ENCODE data around the gene NMT1. TPM values are rescaled to one million over a fixed set of nuclear protein-coding genes. Genes with fewer than 3 reads are reported as not detected.

NMT1 gene
- polyA plus RNA-seq, 1 of the 3 experiments (the other 2 are of a cell fraction) = 30.1 TPM

GRCh38 chr17:45149037-45149668 lies 88.0 kb downstream of the NMT1 start:
- ChIA-PET CTCF (interaction anchor here (0.7 to 10.6 kb wide), 42 partner anchors 8 to 375 kb away, joined by 3 to 209 read pairs (median 4); partner anchors contain the start of genes ACBD4, HEXIM2, MAP3K14 and PLCD3), POLR2A (interaction anchor here (0.5 to 6.1 kb wide), 30 partner anchors 11 to 645 kb away, joined by 3 to 210 read pairs (median 4); partner anchors contain the start of genes ACBD4, FMNL1, HEXIM2 and NMT1)
- Histone ChIP-seq H4K20me1 (ENCODE audit: insufficient read depth) (peaks cover 28% of the 10 kb centered on the region), H3K4me3 (ENCODE audit: low read depth in 2 of 2, low read length in 1 of 2) (peak overlapping the region; percentile 85 to 99), H3K4me2 (peak overlapping the region; percentile 98), H3K9ac (peak overlapping the region; percentile 82), H3F3A (replicated peaks; ENCODE audit: insufficient read depth) (peaks cover 56% of the 10 kb centered on the region), H3K79me2 (ENCODE audit: insufficient read depth) (peaks cover 63% of the 10 kb centered on the region), H3K4me1 (ENCODE audit: control insufficient read depth in 1 of 2, insufficient read depth in 2 of 2, low read depth in 1 of 2, low read length in 1 of 2) (peaks cover 17 to 25% of the 10 kb centered on the region in 2 experiments; a peak in 3 of 4 replicates), H3K9me3 (no peaks in the 10 kb centered on the region), H3K36me3 (replicated peaks in 1 of 2; ENCODE audit: control insufficient read depth in 1 of 2, insufficient read depth in 2 of 2, low read length in 1 of 2) (peaks cover 0 to 15% of the 10 kb centered on the region in 2 experiments), H3K27ac (ENCODE audit: low read depth in 2 of 2, low read length in 1 of 2) (peak overlapping the region; percentile 81 to 94), H3K27me3 (ENCODE audit: insufficient read depth) (no peaks in the 10 kb centered on the region), H3K9me2 (no peaks in the 10 kb centered on the region), H2AFZ (ENCODE audit: low read depth) (no peak overlapping the region)
- 3% methylated on average over 25 of the region's 32 CpGs for WGBS (ENCODE audit: low lambda C conversion rate)
- DNase-seq = peak; percentile 89
- TF ChIP-seq ZBTB33 (IDR thresholded peaks at IDR 0.05; ENCODE audit: borderline replicate concordance, low read depth) = no peak
- TF ChIP-seq SMC3 (IDR thresholded peaks at IDR 0.05; ENCODE audit: low read depth, low read length) = peak; percentile 73
- TF ChIP-seq MEF2A (IDR thresholded peaks at IDR 0.05; ENCODE audit: borderline replicate concordance, low read depth) = no peak
- TF ChIP-seq GABPA (IDR thresholded peaks at IDR 0.05; ENCODE audit: low read depth) = no peak
- TF ChIP-seq FOXJ3 (CRISPR knock-in tag; IDR thresholded peaks at IDR 0.05) = no peak
- TF ChIP-seq, protein P1, sequence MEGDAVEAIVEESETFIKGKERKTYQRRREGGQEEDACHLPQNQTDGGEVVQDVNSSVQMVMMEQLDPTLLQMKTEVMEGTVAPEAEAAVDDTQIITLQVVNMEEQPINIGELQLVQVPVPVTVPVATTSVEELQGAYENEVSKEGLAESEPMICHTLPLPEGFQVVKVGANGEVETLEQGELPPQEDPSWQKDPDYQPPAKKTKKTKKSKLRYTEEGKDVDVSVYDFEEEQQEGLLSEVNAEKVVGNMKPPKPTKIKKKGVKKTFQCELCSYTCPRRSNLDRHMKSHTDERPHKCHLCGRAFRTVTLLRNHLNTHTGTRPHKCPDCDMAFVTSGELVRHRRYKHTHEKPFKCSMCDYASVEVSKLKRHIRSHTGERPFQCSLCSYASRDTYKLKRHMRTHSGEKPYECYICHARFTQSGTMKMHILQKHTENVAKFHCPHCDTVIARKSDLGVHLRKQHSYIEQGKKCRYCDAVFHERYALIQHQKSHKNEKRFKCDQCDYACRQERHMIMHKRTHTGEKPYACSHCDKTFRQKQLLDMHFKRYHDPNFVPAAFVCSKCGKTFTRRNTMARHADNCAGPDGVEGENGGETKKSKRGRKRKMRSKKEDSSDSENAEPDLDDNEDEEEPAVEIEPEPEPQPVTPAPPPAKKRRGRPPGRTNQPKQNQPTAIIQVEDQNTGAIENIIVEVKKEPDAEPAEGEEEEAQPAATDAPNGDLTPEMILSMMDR (IDR thresholded peaks at IDR 0.05) = peak; percentile 89
- TF ChIP-seq, protein P2, sequence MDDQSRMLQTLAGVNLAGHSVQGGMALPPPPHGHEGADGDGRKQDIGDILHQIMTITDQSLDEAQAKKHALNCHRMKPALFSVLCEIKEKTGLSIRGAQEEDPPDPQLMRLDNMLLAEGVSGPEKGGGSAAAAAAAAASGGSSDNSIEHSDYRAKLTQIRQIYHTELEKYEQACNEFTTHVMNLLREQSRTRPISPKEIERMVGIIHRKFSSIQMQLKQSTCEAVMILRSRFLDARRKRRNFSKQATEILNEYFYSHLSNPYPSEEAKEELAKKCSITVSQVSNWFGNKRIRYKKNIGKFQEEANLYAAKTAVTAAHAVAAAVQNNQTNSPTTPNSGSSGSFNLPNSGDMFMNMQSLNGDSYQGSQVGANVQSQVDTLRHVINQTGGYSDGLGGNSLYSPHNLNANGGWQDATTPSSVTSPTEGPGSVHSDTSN (IDR thresholded peaks at IDR 0.05) = peak; percentile 11; the same call in 1 of the 2 replicates
- TF ChIP-seq ELF1 (IDR thresholded peaks at IDR 0.05) = peak; percentile 33; the same call in 1 of the 2 replicates
- TF ChIP-seq, protein P3, sequence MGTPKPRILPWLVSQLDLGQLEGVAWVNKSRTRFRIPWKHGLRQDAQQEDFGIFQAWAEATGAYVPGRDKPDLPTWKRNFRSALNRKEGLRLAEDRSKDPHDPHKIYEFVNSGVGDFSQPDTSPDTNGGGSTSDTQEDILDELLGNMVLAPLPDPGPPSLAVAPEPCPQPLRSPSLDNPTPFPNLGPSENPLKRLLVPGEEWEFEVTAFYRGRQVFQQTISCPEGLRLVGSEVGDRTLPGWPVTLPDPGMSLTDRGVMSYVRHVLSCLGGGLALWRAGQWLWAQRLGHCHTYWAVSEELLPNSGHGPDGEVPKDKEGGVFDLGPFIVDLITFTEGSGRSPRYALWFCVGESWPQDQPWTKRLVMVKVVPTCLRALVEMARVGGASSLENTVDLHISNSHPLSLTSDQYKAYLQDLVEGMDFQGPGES (IDR thresholded peaks at IDR 0.05; ENCODE audit: low read depth, low read length) = no peak
- TF ChIP-seq SIN3A (IDR thresholded peaks at IDR 0.05; ENCODE audit: borderline replicate concordance, low read depth, low read length) = 0 out of 2 replicates have a peak, but pooled peaks have one; percentile 30
- TF ChIP-seq JUND (IDR thresholded peaks at IDR 0.05) = no peak
- 0 out of 4 replicates have a peak, but pooled peaks of 1 of the 2 experiments have one; percentile 16 for TF ChIP-seq EP300 (IDR thresholded peaks at IDR 0.05; ENCODE audit: borderline replicate concordance in 1 of 2, low read depth in 1 of 2, low read length in 1 of 2)
- 0 out of 2 replicates have a peak, but pooled peaks have one; percentile 36 for TF ChIP-seq TAF1 (IDR thresholded peaks at IDR 0.05; ENCODE audit: borderline replicate concordance, low read depth, low read length)
- TF ChIP-seq USF2 (IDR thresholded peaks at IDR 0.05; ENCODE audit: borderline replicate concordance, low read depth, low read length) = no peak
- TF ChIP-seq YY1 (IDR thresholded peaks at IDR 0.05; ENCODE audit: low read depth) = no peak
- peak; percentile 89 for TF ChIP-seq CHD2 (IDR thresholded peaks at IDR 0.05; ENCODE audit: low read length, partially characterized antibody)
- no peak for TF ChIP-seq FOXM1 (IDR thresholded peaks at IDR 0.05; ENCODE audit: low read depth)
- TF ChIP-seq RAD21 (IDR thresholded peaks at IDR 0.05; ENCODE audit: low read length) = peak; percentile 63
- TF ChIP-seq FOSL2 (IDR thresholded peaks at IDR 0.05; ENCODE audit: borderline replicate concordance, low read depth) = peak; percentile 4; the same call in 1 of the 2 replicates
- TF ChIP-seq TCF12 (IDR thresholded peaks at IDR 0.05) = no peak
- peak; percentile 54; the same call in 1 of the 2 replicates for TF ChIP-seq MAX (IDR thresholded peaks at IDR 0.05; ENCODE audit: low read depth)
- 0 out of 2 replicates have a peak, but pooled peaks have one; percentile 21 for TF ChIP-seq RCOR1 (IDR thresholded peaks at IDR 0.05; ENCODE audit: low read length)
- no peak for TF ChIP-seq GATA2 (CRISPR knock-in tag; IDR thresholded peaks at IDR 0.05)
- no peak; the same call in 1 of the 2 replicates for TF ChIP-seq POLR2AphosphoS5 (IDR thresholded peaks at IDR 0.05; ENCODE audit: low read depth, low read length)
- no peak for TF ChIP-seq USF1 (IDR thresholded peaks at IDR 0.05; ENCODE audit: borderline replicate concordance, low read depth)

Measured in SK-N-SH (cell line).